Sigmoid colon (tissue), 7 donors: ENCODE results near the gene PTPRU. TPM values are rescaled to one million over a fixed set of nuclear protein-coding genes. Genes with fewer than 3 reads are reported as not detected.
"Not testable (repeated sequence)": the region's sequence is repeated elsewhere in the genome, so short reads cannot be mapped to it uniquely, and the experiment has no call there.

Experiments
- DNase-seq: peaks from one replicate; pipeline ENCODE4 v3.0.0-alpha.2; 2019
- H3K27ac ChIP-seq, 4 donors: fragments of 200-600 bp; sonication (generic); one replicate each; pipeline ENCODE4 v1.5.1; 2016 to 2019; ENCODE audit warnings: mild to moderate bottlenecking in 1 of 4
- H3K27me3 ChIP-seq, 3 donors: fragments of 200-600 bp; sonication (generic); one replicate each; pipeline ENCODE4 v1.5.1; 2019; ENCODE audit warnings: mild to moderate bottlenecking in 1 of 3
- H3K36me3 ChIP-seq, 4 donors: fragments of 200-600 bp; sonication (generic); one replicate each; pipeline ENCODE4 v1.5.1; 2016 to 2019
- H3K4me1 ChIP-seq, 4 donors: fragments of 200-600 bp; sonication (generic); one replicate each; pipeline ENCODE4 v1.5.1; 2017 to 2019
- H3K4me3 ChIP-seq, 4 donors: fragments of 200-600 bp; sonication (generic); one replicate each; pipeline ENCODE4 v1.5.1; 2017 to 2019; ENCODE audit warnings: mild to moderate bottlenecking in 2 of 4, moderate library complexity in 1 of 4
- H3K9me3 ChIP-seq, 4 donors: fragments of 200-600 bp in 3 of 4; sonication (generic) in 3 of 4; one replicate each; pipeline versions ENCODE4 v1.5.1 to v1.6.1; 2013 to 2019
- CTCF ChIP-seq, 4 experiments: fragments of 450-650 bp in 3 of 4; fragments of 200-600 bp in 1 of 4; IDR thresholded peaks; one replicate each; pipeline ENCODE4 v1.5.1; 2016 to 2019; ENCODE audit warnings: antibody characterized with exemption in 4 of 4, mild to moderate bottlenecking in 3 of 4, moderate library complexity in 2 of 4
- EP300 ChIP-seq, 4 donors: sonication (generic); formaldehyde crosslinking; IDR thresholded peaks; one replicate each; pipeline ENCODE4 v1.6.1; 2017; ENCODE audit warnings: antibody characterized with exemption in 4 of 4
- POLR2A ChIP-seq, 2 donors: fragments of 450-650 bp; IDR thresholded peaks; one replicate each; pipeline ENCODE4 v1.6.1; 2016; ENCODE audit warnings: antibody characterized with exemption in 2 of 2, mild to moderate bottlenecking in 2 of 2, moderate library complexity in 2 of 2
- POLR2AphosphoS5 ChIP-seq, 4 donors: sonication (generic); formaldehyde crosslinking; IDR thresholded peaks; one replicate each; pipeline ENCODE4 v1.6.1; 2017; ENCODE audit warnings: antibody characterized with exemption in 4 of 4
- WGBS, 2 donors: extraction: QIAGEN DNeasy Blood & Tissue Kit; methylation state at CpG; one replicate each; pipeline ENCODE4 v1.1.7; 2013; 5-methylcytosine and 5-hydroxymethylcytosine counted together
- intact Hi-C: fragments of 100-400 bp; cut with DNase I; formaldehyde crosslinking; loops from one replicate; pipeline ENCODE4 v1.15.1; 2023
- polyA plus RNA-seq, 3 donors: library from polyadenylated mRNA; stranded (reverse); fragments of 200-250 nt; gene quantifications; one replicate each; pipeline ENCODE4 v1.2.3, GENCODE V29; 2013
- total RNA-seq, 4 donors: library from RNA; depleted of rRNA; stranded (reverse); fragments of >200 nt; gene quantifications; one replicate each; pipeline ENCODE4 v1.1.0, GENCODE V29; 2016
- donor health status: healthy with polysubstance abuse.
- donor health status: Bipolar disorder and iron deficiency.
- donor health status: healthy.

The PTPRU gene
- total and polyA plus RNA-seq, 7 donors = 0.92 to 35.7 (median 8.2) TPM

GRCh38 chr1:29230553-29231378 is 5.6 kb upstream of the PTPRU start, which contains the start of gene MECR:
TSS of gene MECR (minus strand) at chr1:29230934. CDS start at chr1:29230906, 28 bp downstream.
- H3K27ac ChIP-seq = peak within 1 kb of the TSS; percentile 78 to 81 (median 78)
- WGBS, 2 donors = 2 to 3% methylated on average over 52 of the region's 52 CpGs
- no peaks in the 10 kb centered on the region for H3K27me3 ChIP-seq
- H3K4me3 ChIP-seq = peak within 1 kb of the TSS; percentile 68 to 77 (median 72)
- peaks cover 0 to under 1% (median 0%) of the 10 kb centered on the region in 4 donors for H3K36me3 ChIP-seq
- no peaks in the 10 kb centered on the region for H3K9me3 ChIP-seq
- H3K4me1 ChIP-seq = peaks cover 0 to 16% (median 12%) of the 10 kb centered on the region in 4 donors
- peak; percentile 43 to 85 (median 79) for TF ChIP-seq POLR2AphosphoS5 (IDR thresholded peaks at IDR 0.05)
- no peak for TF ChIP-seq CTCF (IDR thresholded peaks at IDR 0.05)
- TF ChIP-seq POLR2A (IDR thresholded peaks at IDR 0.05) = peak; percentile 40 to 54
- TF ChIP-seq EP300 (IDR thresholded peaks at IDR 0.05) = peak in 1 of 4 donors; percentile 33
- intact Hi-C loops = no loop called here
- DNase-seq = peak; percentile 96

- Histone ChIP-seq H3K36me3 (no peaks in the 10 kb centered on the region), H3K4me3 (no peak overlapping the region), H3K27ac (no peak overlapping the region), H3K9me3 (no peaks in the 10 kb centered on the region), H3K27me3 (no peaks in the 10 kb centered on the region), H3K4me1 (peaks cover 0 to 31% (median 26%) of the 10 kb centered on the region in 4 donors)
- no peak for DNase-seq
- no peak for TF ChIP-seq CTCF (IDR thresholded peaks at IDR 0.05)
- TF ChIP-seq EP300 (IDR thresholded peaks at IDR 0.05) = no peak
- TF ChIP-seq POLR2AphosphoS5 (IDR thresholded peaks at IDR 0.05) = no peak
- TF ChIP-seq POLR2A (IDR thresholded peaks at IDR 0.05) = no peak
- 80 to 90% methylated on average over 3 of the region's 3 CpGs for WGBS, 2 donors
- intact Hi-C loops = no loop called here
Measured at GRCh38 chr1:29232387-29232786, 3.9 kb upstream of the PTPRU start.

GRCh38 chr1:29233693-29234092 is 2.6 kb upstream of the PTPRU start:
- WGBS, 2 donors = 89 to 92% methylated on average over 4 of the region's 4 CpGs
- H3K27me3 ChIP-seq = peaks cover 0 to 8% (median 0%) of the 10 kb centered on the region in 3 donors
- no peak for DNase-seq
- no peaks in the 10 kb centered on the region for H3K9me3 ChIP-seq
- intact Hi-C loops = no loop called here
- TF ChIP-seq EP300 (IDR thresholded peaks at IDR 0.05) (no peak), CTCF (IDR thresholded peaks at IDR 0.05) (no peak), POLR2AphosphoS5 (IDR thresholded peaks at IDR 0.05) (no peak), POLR2A (IDR thresholded peaks at IDR 0.05) (no peak)
- no peak overlapping the region for H3K27ac ChIP-seq
- H3K36me3 ChIP-seq = no peaks in the 10 kb centered on the region
- H3K4me1 ChIP-seq = peaks cover 0 to 38% (median 34%) of the 10 kb centered on the region in 4 donors
- H3K4me3 ChIP-seq = no peak overlapping the region

- H3K4me3 ChIP-seq = no peak overlapping the region
- 73 to 74% methylated on average over 1 of the region's 1 CpG for WGBS, 2 donors
- intact Hi-C loops = no loop called here
- no peak for DNase-seq
- H3K9me3 ChIP-seq = no peaks in the 10 kb centered on the region
- no peak for TF ChIP-seq POLR2AphosphoS5 (IDR thresholded peaks at IDR 0.05)
- TF ChIP-seq EP300 (IDR thresholded peaks at IDR 0.05) = no peak
- TF ChIP-seq POLR2A (IDR thresholded peaks at IDR 0.05) = no peak
- H3K4me1 ChIP-seq = peaks cover 0 to 37% (median 34%) of the 10 kb centered on the region in 4 donors
- H3K27ac ChIP-seq = no peak overlapping the region
- H3K27me3 ChIP-seq = peaks cover 0 to 8% (median 0%) of the 10 kb centered on the region in 3 donors
- no peaks in the 10 kb centered on the region for H3K36me3 ChIP-seq
Measured at GRCh38 chr1:29234471-29234870, 1.9 kb upstream of the PTPRU start.

GRCh38 chr1:29234881-29235280 is 1.4 kb upstream of the PTPRU start:
- not testable (repeated sequence) for DNase-seq, H3K4me3 ChIP-seq, H3K9me3 ChIP-seq, H3K36me3 ChIP-seq, H3K27me3 ChIP-seq, H3K27ac ChIP-seq
- intact Hi-C loops = loop anchor here (5.0 kb wide), 3 partner anchors 612 to 1547 kb away; no protein-coding TSS in a partner anchor
- 80 to 90% methylated on average over 9 of the region's 9 CpGs for WGBS, 2 donors
- H3K4me1 ChIP-seq = peaks cover 0 to 33% (median 30%) of the 10 kb centered on the region in 4 donors
